Endothelial cell of umbilical vein (primary cell): Measurements from ENCODE around the gene PNPLA1. TPM values are rescaled to one million over a fixed set of nuclear protein-coding genes. Genes with fewer than 3 reads are reported as not detected.

Source experiments
- BruUV-seq: library from RNA; stranded (reverse); fragments of 400-500 nt; replicated peaks from 2 replicates; lab custom pipeline; 2021; lab: Mats Ljungman, UMichigan
- CTCF ChIA-PET: fragments of 300-600, 350-600 bp; sonication (Branson Sonifier 250); formaldehyde crosslinking; loops from one replicate; lab custom pipeline; 2021; ENCODE audit warnings: antibody characterized with exemption, inconsistent platforms; lab: Charles Lee
- POLR2A ChIA-PET: fragments of 300-600, 350-600 bp; sonication (Branson Sonifier 250); formaldehyde crosslinking; loops from one replicate; lab custom pipeline; 2021; ENCODE audit warnings: antibody characterized with exemption, inconsistent platforms; lab: Charles Lee
- DNase-seq: peaks from one replicate; pipeline ENCODE4 v3.0.0-alpha.2; 2011; ENCODE audit warnings: low read depth, low spot score
- FAIRE-seq: peaks from 2 replicates; lab custom pipeline; 2011; peaks lifted over from hg19 to GRCh38; lab: Jason Lieb, UNC
- H2AFZ ChIP-seq: 2 replicates; pipeline ENCODE4 v1.6.0; 2012; ENCODE audit warnings: low read depth, low read length, control low read depth, inconsistent platforms
- H3K27ac ChIP-seq: 2 replicates; pipeline ENCODE4 v1.5.1; 2011; ENCODE audit warnings: low read depth, mild to moderate bottlenecking, control low read depth, low read length, moderate library complexity; ENCODE audit not compliant: insufficient read depth
- H3K27me3 ChIP-seq, 2 experiments: 2 replicates each; pipeline versions ENCODE4 v1.6.0 to v1.6.1; 2011; ENCODE audit warnings: low read length in 2 of 2, mixed read lengths in 1 of 2; ENCODE audit not compliant: control insufficient read depth in 2 of 2, insufficient read depth in 2 of 2
- H3K36me3 ChIP-seq, 2 experiments: 2 replicates in 1 of 2; 3 replicates in 1 of 2; pipeline ENCODE4 v1.5.1; 2011; ENCODE audit warnings: low read length in 2 of 2, mild to moderate bottlenecking in 1 of 2, moderate library complexity in 1 of 2; ENCODE audit not compliant: control insufficient read depth in 2 of 2, insufficient read depth in 2 of 2; ENCODE audit errors: extremely low read depth in 1 of 2
- H3K4me1 ChIP-seq: 3 replicates; pipeline ENCODE4 v1.5.1; 2011; ENCODE audit warnings: mild to moderate bottlenecking, low read length; ENCODE audit not compliant: control insufficient read depth, insufficient read depth; ENCODE audit errors: extremely low read depth
- H3K4me2 ChIP-seq: 2 replicates; pipeline ENCODE4 v1.6.1; 2011; ENCODE audit warnings: low read length, control low read depth, mixed read lengths; ENCODE audit not compliant: insufficient read depth
- H3K4me3 ChIP-seq, 3 experiments: fragments of 200-600 bp in 1 of 3; sonication (generic), shearing (Covaris generic) in 1 of 3; replicated peaks in 1 of 3; 2 replicates each; pipeline ENCODE4 v1.5.1; 2011 to 2016; ENCODE audit warnings: control low read depth in 3 of 3, low read length in 3 of 3, mild to moderate bottlenecking in 2 of 3, inconsistent platforms in 1 of 3, low read depth in 1 of 3, moderate library complexity in 1 of 3; ENCODE audit not compliant: insufficient read depth in 1 of 3
- H3K79me2 ChIP-seq: 2 replicates; pipeline ENCODE4 v1.6.0; 2012; ENCODE audit warnings: low read length, inconsistent platforms; ENCODE audit not compliant: control insufficient read depth, insufficient read depth
- H3K9ac ChIP-seq: replicated peaks from 2 replicates; pipeline ENCODE3; 2011; ENCODE audit warnings: low read length, control low read depth; ENCODE audit not compliant: insufficient read depth; ENCODE audit errors: extremely low read depth
- H3K9me1 ChIP-seq: replicated peaks from 3 replicates; pipeline ENCODE4 v1.6.0; 2011; ENCODE audit warnings: mild to moderate bottlenecking, low read length; ENCODE audit not compliant: control insufficient read depth, insufficient read depth; ENCODE audit errors: extremely low read depth
- H3K9me3 ChIP-seq: replicated peaks from 2 replicates; pipeline ENCODE4 v1.5.1; 2012; ENCODE audit warnings: low read length, inconsistent platforms; ENCODE audit not compliant: control insufficient read depth, insufficient read depth
- H4K20me1 ChIP-seq: replicated peaks from 2 replicates; pipeline ENCODE3; 2011; ENCODE audit warnings: mild to moderate bottlenecking, low read length; ENCODE audit not compliant: control insufficient read depth, insufficient read depth; ENCODE audit errors: extremely low read depth
- CTCF ChIP-seq, 2 donors: IDR thresholded peaks; 1 replicate in 1 of 2; 2 replicates in 1 of 2; pipeline ENCODE4 v1.5.1; 2011; ENCODE audit warnings: low read length in 2 of 2, mild to moderate bottlenecking in 2 of 2, moderate library complexity in 2 of 2, control low read depth in 1 of 2, inconsistent platforms in 1 of 2, low read depth in 1 of 2; ENCODE audit not compliant: insufficient read depth in 1 of 2; ENCODE audit errors: extremely low read depth in 1 of 2
- EZH2 ChIP-seq: IDR thresholded peaks from 2 replicates; pipeline ENCODE4 v1.6.1; 2012; ENCODE audit warnings: borderline replicate concordance, low read depth, mild to moderate bottlenecking, moderate library complexity, low read length, inconsistent platforms; ENCODE audit not compliant: severe bottlenecking
- FOS ChIP-seq: IDR thresholded peaks from 2 replicates; pipeline ENCODE4 v1.6.1; 2011; ENCODE audit warnings: mild to moderate bottlenecking, low read length, moderate library complexity, borderline replicate concordance; ENCODE audit not compliant: insufficient read depth
- GATA2 ChIP-seq: IDR thresholded peaks from 2 replicates; pipeline ENCODE4 v1.7.0; 2011; ENCODE audit warnings: low read depth, mild to moderate bottlenecking, moderate library complexity, mixed read lengths, low read length; ENCODE audit not compliant: insufficient read length, insufficient read depth
- JUN ChIP-seq: IDR thresholded peaks from 2 replicates; pipeline ENCODE4 v1.6.1; 2011; ENCODE audit warnings: borderline replicate concordance, low read depth; ENCODE audit not compliant: insufficient read length, insufficient read depth
- MAX ChIP-seq: IDR thresholded peaks from 2 replicates; pipeline ENCODE4 v1.6.1; 2011; ENCODE audit not compliant: insufficient read depth, insufficient read length
- MYC ChIP-seq: IDR thresholded peaks from one replicate; pipeline ENCODE4 v1.6.1; 2011; ENCODE audit warnings: mild to moderate bottlenecking, low read depth, low read length
- POLR2A ChIP-seq: IDR thresholded peaks from 2 replicates; pipeline ENCODE4 v1.6.1; 2012; ENCODE audit warnings: low read depth, mild to moderate bottlenecking, control low read depth, low read length
- POLR2AphosphoS5 ChIP-seq: IDR thresholded peaks from 2 replicates; pipeline ENCODE4 v1.6.1; 2012; ENCODE audit warnings: low read depth, mild to moderate bottlenecking, control low read depth, low read length, moderate library complexity; ENCODE audit not compliant: insufficient read depth
- dilution Hi-C: fragments of 300-500 bp; cut with MboI; formaldehyde crosslinking; loops from one replicate; pipeline ENCODE4 v1.15.0; 2019; ENCODE audit warnings: low sequenced_read_pairs; ENCODE audit not compliant: extremely low pct_ligation_motif_present
- intact Hi-C: fragments of 100-400 bp; cut with micrococcal nuclease; formaldehyde crosslinking; loops from one replicate; pipeline ENCODE4 v1.10.0; 2022
- polyA plus RNA-seq, 4 experiments: library from polyadenylated mRNA; depleted of rRNA in 3 of 4; stranded (reverse) in 3 of 4; unstranded in 1 of 4; fragments of >200 nt; gene quantifications; 2 replicates each; pipeline versions ENCODE4 v1.2.1 to v1.2.3, GENCODE V29; 2011 to 2012; ENCODE audit warnings: missing spikeins in 1 of 4
- total RNA-seq: library from RNA; stranded (reverse); gene quantifications from 2 replicates; pipeline ENCODE4 v1.2.3, GENCODE V29; 2021

Gene PNPLA1
- total and polyA plus RNA-seq, 2 donors (not counting 3 experiments of a cell fraction or from before 2014, with no cell fraction given) = not detected

- ChIA-PET CTCF (interaction anchor here (0.7 to 3.1 kb wide), 4 partner anchors 9 to 60 kb away, joined by 3 to 19 read pairs (median 4); no protein-coding TSS in a partner anchor), POLR2A (no interaction called here)
- H3K9ac ChIP-seq = no peak overlapping the region
- H3K4me1 ChIP-seq = peaks cover 27% of the 10 kb centered on the region
- no peak overlapping the region for H3K4me2 ChIP-seq
- no peaks in the 10 kb centered on the region for H3K79me2 ChIP-seq
- no peak overlapping the region for H3K27ac ChIP-seq
- dilution Hi-C loops = no loop called here
- FAIRE-seq = no peak
- BruUV-seq = no TSS peak
- no peaks in the 10 kb centered on the region for H4K20me1 ChIP-seq
- no peak overlapping the region for H3K4me3 ChIP-seq
- intact Hi-C loops = no loop called here
- no peak for TF ChIP-seq POLR2AphosphoS5
- TF ChIP-seq JUN = no peak
- no peak for TF ChIP-seq CTCF (IDR thresholded peaks at IDR 0.05; ENCODE audit: extremely low read depth in 1 of 2, insufficient read depth in 1 of 2, low read depth in 1 of 2, low read length in 2 of 2)
- TF ChIP-seq MYC = no peak
- no peak for TF ChIP-seq EZH2
- TF ChIP-seq POLR2A = no peak
- no peak for TF ChIP-seq MAX
- TF ChIP-seq GATA2 = no peak
- no peak for TF ChIP-seq FOS
- H3K36me3 ChIP-seq = no peaks in the 10 kb centered on the region
- DNase-seq = no peak
- H2AFZ ChIP-seq = no peak overlapping the region
- H3K9me1 ChIP-seq = no peaks in the 10 kb centered on the region
- H3K27me3 ChIP-seq = no peaks in the 10 kb centered on the region
- H3K9me3 ChIP-seq = no peaks in the 10 kb centered on the region
Measured at GRCh38 chr6:36242626-36243025, 27.2 kb upstream of the PNPLA1 start.
